Smooth muscle cell of the brain vasculature (primary cell): ENCODE results near the gene EGR2.

ENCODE experiments used
- DNase-seq: peaks from one replicate; pipeline ENCODE4 v3.0.0-alpha.2; 2012; ENCODE audit warnings: low read depth, low spot score

EGR2 gene

GRCh38 chr10:62817766-62818425 lies 1.7 kb upstream of the EGR2 start:
- no peak for DNase-seq

GRCh38 chr10:62817121-62817765 lies 1.1 kb upstream of the EGR2 start:
- no peak for DNase-seq

GRCh38 chr10:62816076-62816330 lies 163 bp downstream of the EGR2 start:
- DNase-seq = no peak

- DNase-seq = no peak
These were observed 638 bp downstream of the EGR2 start for GRCh38 chr10:62815381-62816075.

DNA sequence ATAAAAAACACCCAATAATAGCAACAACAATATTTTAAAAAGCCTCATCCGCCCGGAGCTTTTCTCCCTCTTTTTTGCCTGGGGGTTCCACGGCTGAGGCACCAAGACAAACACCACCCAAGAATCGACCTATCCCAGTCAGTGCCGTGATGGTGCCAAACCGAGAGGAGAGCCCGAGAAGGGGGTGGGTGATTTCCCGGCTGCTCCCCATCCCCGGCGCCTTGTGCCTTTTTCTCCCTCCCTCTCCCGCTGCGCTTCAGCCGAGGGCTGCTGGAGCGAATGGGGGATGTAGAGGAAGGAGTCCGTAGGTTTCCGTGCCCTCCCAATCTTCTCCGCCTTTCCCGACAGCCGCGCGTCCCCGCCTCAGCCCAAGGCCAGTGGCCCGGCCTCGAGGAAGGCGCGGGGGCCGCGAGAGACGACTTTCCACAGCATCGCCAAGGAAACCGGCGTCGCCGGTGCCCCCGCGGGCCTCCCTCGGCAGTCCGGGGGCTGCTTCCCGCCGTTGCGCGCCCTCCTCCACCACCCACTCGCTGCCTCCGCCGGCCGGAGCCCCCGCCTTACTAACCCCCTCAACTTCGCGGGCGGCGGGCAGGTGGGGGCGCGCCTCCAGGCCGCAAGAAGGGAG lies 1.3 kb downstream of the EGR2 start:
- no peak for DNase-seq

DNA sequence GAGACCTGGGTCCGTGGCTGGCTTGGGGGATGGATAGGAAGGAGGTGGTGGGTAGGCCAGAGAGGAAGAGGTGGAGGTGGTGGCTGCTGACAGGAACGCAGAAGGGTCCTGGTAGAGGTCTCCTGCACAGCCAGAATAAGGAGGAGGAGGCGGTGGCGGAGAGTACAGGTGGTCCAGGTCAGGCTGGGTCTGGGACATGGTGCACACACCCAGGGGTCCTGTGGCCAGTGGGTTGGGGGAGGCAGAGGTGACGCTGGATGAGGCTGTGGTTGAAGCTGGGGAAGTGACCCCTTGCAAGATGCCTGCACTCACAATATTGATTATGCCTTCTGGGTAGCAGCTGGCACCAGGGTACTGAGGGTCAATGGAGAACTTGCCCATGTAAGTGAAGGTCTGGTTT lies 2.2 kb downstream of the EGR2 start:
- no peak for DNase-seq

GRCh38 chr10:62813453-62813852 lies 2.7 kb downstream of the EGR2 start:
- DNase-seq = no peak

DNA sequence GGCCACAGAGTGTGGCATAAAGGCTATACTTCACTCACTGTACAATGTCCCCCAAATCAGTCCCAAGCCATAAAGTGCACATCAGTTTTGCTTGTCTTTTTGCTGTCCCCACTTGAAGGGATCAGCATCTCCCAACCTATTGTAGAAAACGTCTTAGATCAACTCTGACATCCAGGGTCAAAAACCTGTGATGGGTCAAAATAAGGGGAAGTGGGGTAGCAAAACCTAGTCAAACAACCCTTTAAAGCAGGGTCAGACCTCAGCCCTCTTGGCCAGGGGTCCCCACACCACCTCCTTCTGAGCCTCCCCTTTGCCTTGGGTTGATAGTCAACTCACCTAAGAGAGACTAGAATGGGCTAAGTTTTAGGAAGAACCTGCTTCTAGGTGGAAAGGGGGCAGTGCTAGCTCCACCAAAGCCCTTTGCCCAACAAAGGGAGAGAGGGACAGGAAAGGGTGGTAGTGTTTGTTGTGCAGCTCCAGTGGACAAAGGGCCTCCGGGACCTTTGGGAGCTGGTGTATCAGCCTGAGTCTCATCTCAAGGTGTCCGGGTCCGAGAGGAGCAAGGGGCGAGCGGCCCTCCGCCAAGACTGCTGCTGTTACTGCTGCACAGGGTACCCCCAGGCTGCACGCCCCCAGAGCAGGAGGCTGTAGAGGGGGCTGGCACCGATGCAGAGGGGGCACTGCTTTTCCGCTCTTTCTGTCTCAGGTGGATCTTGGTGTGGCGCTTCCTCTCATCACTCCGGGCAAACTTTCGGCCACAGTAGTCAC lies 3.3 kb downstream of the EGR2 start:
- DNase-seq = no peak

GRCh38 chr10:62811159-62811875 lies 4.8 kb downstream of the EGR2 start:
- no peak for DNase-seq

GRCh38 chr10:62810156-62810902 lies 5.8 kb downstream of the EGR2 start:
- no peak for DNase-seq

GRCh38 chr10:62806251-62806650 lies 9.9 kb downstream of the EGR2 start:
- DNase-seq = no peak

GRCh38 chr10:62805231-62806099 lies 10.7 kb downstream of the EGR2 start:
- DNase-seq = no peak

DNA sequence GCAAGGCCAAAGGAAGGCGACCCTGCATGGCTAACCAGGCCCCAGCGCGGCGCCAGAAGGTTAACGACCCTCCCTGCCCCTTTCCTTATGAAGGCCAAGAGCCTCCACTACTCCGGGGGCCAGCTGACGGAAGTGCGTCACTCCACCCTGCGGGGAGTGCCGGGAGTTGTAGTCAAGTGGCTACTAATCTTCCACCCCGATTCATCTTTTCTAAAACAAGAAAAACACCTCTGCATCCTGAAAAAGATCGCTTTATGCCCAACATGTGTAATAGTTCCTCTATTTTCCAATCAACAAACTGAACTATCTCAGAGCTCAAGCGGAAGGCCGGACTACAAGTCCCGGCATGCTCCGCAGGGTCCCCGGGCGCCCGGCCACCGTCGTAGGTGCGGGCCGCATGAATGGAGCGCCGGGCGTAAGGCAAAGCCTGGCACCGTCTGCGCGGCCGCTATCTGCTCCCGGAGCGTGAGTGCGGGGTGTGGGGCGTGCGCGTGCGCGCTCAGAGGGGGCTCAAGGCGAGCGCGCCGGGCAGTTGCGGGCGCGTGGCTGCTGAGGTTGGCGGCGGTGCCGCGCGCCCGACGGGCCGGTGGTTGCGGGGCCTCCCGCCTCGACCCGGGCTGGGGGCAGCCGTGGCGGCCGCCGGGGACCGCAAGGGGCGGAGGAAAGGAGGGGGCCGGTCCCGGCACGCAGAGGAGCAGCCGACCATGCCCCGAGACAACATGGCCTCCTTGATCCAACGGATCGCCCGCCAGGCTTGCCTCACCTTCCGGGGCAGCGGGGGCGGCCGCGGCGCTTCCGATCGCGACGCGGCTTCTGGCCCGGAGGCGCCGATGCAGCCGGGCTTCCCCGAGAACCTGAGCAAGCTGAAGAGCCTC lies 11.6 kb downstream of the EGR2 start, which contains the start of gene ADO:
ADO (plus strand) TSS at position 365 of the 875 bp plus-strand sequence; CDS start at position 705, 340 bp downstream.
- peak; percentile 70 for DNase-seq

DNA sequence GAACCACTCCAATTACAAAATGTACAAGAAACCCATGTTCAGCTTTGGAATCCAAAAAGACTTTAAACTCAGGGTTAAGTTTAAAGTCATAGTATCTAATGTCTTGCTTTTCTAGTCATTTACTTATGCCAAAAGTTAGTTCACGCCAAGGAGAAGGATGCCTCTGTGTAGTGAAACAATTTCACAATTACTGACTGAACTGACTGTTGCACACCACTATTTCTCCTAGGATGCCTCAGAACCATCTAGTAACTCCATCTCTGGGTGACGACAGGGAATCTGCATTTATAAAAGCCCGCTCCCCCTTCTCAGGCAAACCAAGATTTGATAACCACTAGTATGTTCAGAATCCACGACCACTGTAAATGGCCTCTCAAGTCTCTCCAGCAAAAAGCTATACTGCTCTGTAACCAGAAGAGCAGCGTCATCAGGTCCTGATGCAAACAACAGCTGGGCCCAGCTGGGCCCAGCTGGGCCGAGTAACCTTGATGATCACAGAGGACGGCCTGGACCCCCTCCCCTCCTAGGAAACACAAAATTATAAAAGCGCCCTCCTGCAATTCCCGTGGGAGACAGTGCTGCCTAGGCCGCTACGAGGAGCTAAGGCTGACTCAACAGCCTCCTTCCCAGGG lies 12.3 kb downstream of the EGR2 start:
- DNase-seq = no peak

DNA sequence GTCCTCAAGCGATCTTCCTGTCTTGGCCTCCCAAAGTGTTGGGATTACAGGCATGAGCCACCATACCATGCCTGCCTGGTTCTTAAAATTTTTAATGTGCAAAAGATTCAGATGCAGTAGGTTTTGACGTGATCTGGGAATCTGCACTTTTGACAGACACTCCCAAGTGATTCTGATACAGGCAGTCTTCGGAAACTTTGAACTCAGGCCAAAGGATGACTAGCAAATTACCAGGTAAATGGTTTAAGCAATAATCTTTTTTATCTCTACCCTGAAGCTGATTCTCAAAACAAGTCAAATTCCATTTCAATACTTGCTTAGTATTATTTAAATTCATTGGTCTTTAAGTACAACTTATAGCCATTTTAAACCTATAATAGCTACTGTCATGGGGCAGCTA lies 14.3 kb downstream of the EGR2 start:
- no peak for DNase-seq

DNA sequence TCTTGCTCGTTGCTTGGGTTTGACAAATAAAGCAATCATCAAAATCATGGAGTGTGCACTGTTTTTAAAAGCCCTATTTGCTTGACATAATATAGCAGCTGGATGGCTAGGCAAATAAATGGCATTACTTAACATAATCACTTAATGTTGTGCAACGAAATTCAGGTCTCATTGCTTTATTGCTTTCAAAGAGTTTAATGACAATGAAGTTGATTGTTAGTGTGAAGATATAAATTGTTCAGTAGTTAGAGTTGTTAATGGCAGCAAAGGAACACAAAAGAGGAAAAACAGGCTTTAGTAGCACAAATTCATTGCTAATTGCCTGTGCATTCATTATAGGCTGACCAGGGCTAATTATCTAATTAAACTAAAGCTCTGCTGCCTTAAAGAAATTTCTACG lies 19.3 kb downstream of the EGR2 start:
- no peak for DNase-seq

GRCh38 chr10:62795762-62796161 lies 20.4 kb downstream of the EGR2 start:
- DNase-seq = no peak

DNA sequence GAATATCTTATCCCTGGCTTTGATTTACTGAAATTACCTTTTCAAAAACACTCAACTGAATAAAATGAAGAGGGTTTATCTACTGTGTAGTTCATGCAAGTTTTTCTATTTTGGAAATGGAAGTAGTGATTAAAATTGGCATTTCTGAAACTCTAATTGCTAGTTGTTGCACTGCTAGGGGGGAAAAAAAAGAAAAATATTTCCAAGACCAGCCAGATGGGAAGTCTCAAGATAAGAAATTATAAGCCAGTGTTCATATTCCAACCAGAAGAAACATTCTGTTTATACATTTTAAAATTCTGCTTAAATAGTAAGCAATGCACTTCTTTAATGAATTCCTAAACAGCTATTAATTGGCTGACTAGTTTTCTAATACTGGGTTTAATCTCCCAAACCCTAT lies 21.1 kb downstream of the EGR2 start:
- no peak for DNase-seq
